Psoas muscle (tissue), 8 donors: Measurements from ENCODE around the gene PLPPR5. TPM values are rescaled to one million over a fixed set of nuclear protein-coding genes. Genes with fewer than 3 reads are reported as not detected.

Source experiments
- ATAC-seq, 4 donors: fragments of 200-7000 bp; cut with Tn5 transposase; one replicate each; pipeline ENCODE4 v1.9.1; 2020; ENCODE audit warnings: moderate library complexity in 3 of 4, mild to moderate bottlenecking in 2 of 4
- DNase-seq, 2 donors: peaks; one replicate each; pipeline ENCODE4 v3.0.0-alpha.2; 2020
- H3K27ac ChIP-seq: fragments of 200-600 bp; one replicate; pipeline ENCODE4 v1.8.0; 2022
- H3K27me3 ChIP-seq, 3 donors: fragments of 200-600 bp in 1 of 3; one replicate each; pipeline versions ENCODE4 v1.6.1 to v1.8.0; 2013 to 2022; ENCODE audit warnings: low read length in 2 of 3, mild to moderate bottlenecking in 2 of 3, moderate library complexity in 1 of 3; ENCODE audit not compliant: insufficient read depth in 3 of 3
- H3K36me3 ChIP-seq, 2 donors: fragments of 200-600 bp in 1 of 2; one replicate each; pipeline versions ENCODE4 v1.6.1 to v1.8.0; 2013 to 2022; ENCODE audit warnings: low read depth in 1 of 2, mild to moderate bottlenecking in 1 of 2, moderate library complexity in 1 of 2; ENCODE audit not compliant: insufficient read depth in 1 of 2
- H3K4me1 ChIP-seq: fragments of 200-600 bp; one replicate; pipeline ENCODE4 v1.8.0; 2022
- H3K4me3 ChIP-seq: fragments of 200-600 bp; one replicate; pipeline ENCODE4 v1.8.0; 2022; ENCODE audit warnings: mild to moderate bottlenecking
- H3K9me3 ChIP-seq: fragments of 200-600 bp; one replicate; pipeline ENCODE4 v1.8.0; 2022
- CTCF ChIP-seq: fragments of 200-600 bp; IDR thresholded peaks from one replicate; pipeline ENCODE4 v1.8.0; 2022; ENCODE audit warnings: antibody characterized with exemption
- WGBS, 3 donors: extraction: QIAGEN DNeasy Blood & Tissue Kit; methylation state at CpG; one replicate each; pipeline versions ENCODE4 v1.1.6 to v1.1.7; 2013; 5-methylcytosine and 5-hydroxymethylcytosine counted together
- intact Hi-C, 2 donors: fragments of 100-400 bp; cut with DNase I; formaldehyde crosslinking; loops; one replicate each; pipeline versions ENCODE4 v1.11.0 to v1.14.2; 2022
- polyA plus RNA-seq, 3 donors: library from polyadenylated mRNA; stranded (reverse); fragments of 200-250 nt; gene quantifications; one replicate each; pipeline ENCODE4 v1.2.3, GENCODE V29; 2013
- total RNA-seq, 4 donors: library from RNA; stranded (reverse); fragmentation: NEBNext Ultra II Directional in 2 of 4; extraction: Animal tissue kit (Norgen Biotek cat#: 25700) in 2 of 4; gene quantifications; one replicate each; pipeline versions ENCODE4 v1.2.1 to v1.2.4, GENCODE V29; 2021 to 2023
- donor health status: healthy with polysubstance abuse.
- donor health status: DM: no; HTN: no; CAD: no; lungs with moderate emphysema.
- donor health status: Bipolar disorder and iron deficiency.
- donor health status: healthy.
- donor health status: DM: yes; HTN: yes; CAD: no.
- donor health status: DM: no; HTN: no; CAD: no.
- donor health status: DM: no; HTN: no; CAD: no.
- donor health status: DM: yes; HTN: yes; CAD: no.

Gene PLPPR5
- total and polyA plus RNA-seq, 7 donors = 0.01 TPM; not detected in 6

GRCh38 chr1:98914547-98914946 is 90.1 kb downstream of the PLPPR5 start:
- no peak for DNase-seq
- Histone ChIP-seq H3K36me3 (no peaks in the 10 kb centered on the region), H3K4me1 (no peaks in the 10 kb centered on the region), H3K9me3 (no peaks in the 10 kb centered on the region), H3K27ac (no peak overlapping the region), H3K27me3 (no peaks in the 10 kb centered on the region), H3K4me3 (no peak overlapping the region)
- no peak for TF ChIP-seq CTCF
- no peak for ATAC-seq
- WGBS, 3 donors = 48 to 63% (median 51%) methylated on average over 3 of the region's 3 CpGs
- intact Hi-C loops = no loop called here

GRCh38 chr1:98910827-98911226 is 93.8 kb downstream of the PLPPR5 start:
- WGBS, 3 donors = 88 to 99% (median 97%) methylated on average over 2 of the region's 2 CpGs
- no peak overlapping the region for H3K27ac ChIP-seq
- ATAC-seq (no peak), DNase-seq (no peak)
- intact Hi-C loops = no loop called here
- H3K9me3 ChIP-seq = no peaks in the 10 kb centered on the region
- no peaks in the 10 kb centered on the region for H3K4me1 ChIP-seq
- H3K4me3 ChIP-seq = no peak overlapping the region
- no peaks in the 10 kb centered on the region for H3K36me3 ChIP-seq
- no peak for TF ChIP-seq CTCF
- H3K27me3 ChIP-seq = no peaks in the 10 kb centered on the region

GRCh38 chr1:98908980-98909379 is 95.7 kb downstream of the PLPPR5 start:
- no peak overlapping the region for H3K4me3 ChIP-seq
- no peak for ATAC-seq
- 50 to 100% methylated on average over 1 of the region's 1 CpG; no CpG with 5 or more reads in 1 of the 3 donors for WGBS, 3 donors

GRCh38 chr1:98906809-98907208 is 97.9 kb downstream of the PLPPR5 start:
- Histone ChIP-seq H3K4me1 (no peaks in the 10 kb centered on the region), H3K27ac (no peak overlapping the region), H3K4me3 (no peak overlapping the region), H3K27me3 (no peaks in the 10 kb centered on the region), H3K36me3 (no peaks in the 10 kb centered on the region), H3K9me3 (no peaks in the 10 kb centered on the region)
- intact Hi-C loops = no loop called here
- DNase-seq (no peak), ATAC-seq (no peak)
- TF ChIP-seq CTCF = no peak
- WGBS, 3 donors = 56 to 69% (median 59%) methylated on average over 2 of the region's 2 CpGs

More at GRCh38 chr1:98908980-98909379, 95.7 kb downstream of the PLPPR5 start:
- intact Hi-C loops = no loop called here
- TF ChIP-seq CTCF = no peak
- Histone ChIP-seq H3K27me3 (no peaks in the 10 kb centered on the region), H3K27ac (no peak overlapping the region), H3K36me3 (no peaks in the 10 kb centered on the region), H3K4me1 (no peaks in the 10 kb centered on the region), H3K9me3 (no peaks in the 10 kb centered on the region)
- DNase-seq = no peak

- no peaks in the 10 kb centered on the region for H3K27me3 ChIP-seq
- ATAC-seq (no peak), DNase-seq (no peak)
- H3K4me1 ChIP-seq = no peaks in the 10 kb centered on the region
- 66 to 78% (median 74%) methylated on average over 3 of the region's 3 CpGs for WGBS, 3 donors
- no peak overlapping the region for H3K27ac ChIP-seq
- intact Hi-C loops = no loop called here
- no peak for TF ChIP-seq CTCF
- no peaks in the 10 kb centered on the region for H3K9me3 ChIP-seq
- no peak overlapping the region for H3K4me3 ChIP-seq
- no peaks in the 10 kb centered on the region for H3K36me3 ChIP-seq
These were observed 98.3 kb downstream of the PLPPR5 start for GRCh38 chr1:98906361-98906760.
